H1 (cell line): ENCODE data around the gene COLQ. TPM values are rescaled to one million over a fixed set of nuclear protein-coding genes. Genes with fewer than 3 reads are reported as not detected.

Experiments
- CTCF ChIA-PET: fragments of 300-600 bp; sonication (Branson Sonifier 250); formaldehyde crosslinking; loops from one replicate; lab custom pipeline; 2021; ENCODE audit not compliant: partially characterized antibody; lab: Charles Lee
- POLR2A ChIA-PET: fragments of 300-600 bp; sonication (Branson Sonifier 250); formaldehyde crosslinking; loops from one replicate; lab custom pipeline; 2021; ENCODE audit warnings: inconsistent platforms; ENCODE audit not compliant: partially characterized antibody; lab: Charles Lee
- DNase-seq, 2 experiments: peaks; one replicate each; pipeline versions ENCODE4 v3.0.0 to v3.0.0-alpha.2; 2010 to 2022; ENCODE audit warnings: low spot score in 2 of 2, low read depth in 1 of 2, mixed read lengths in 1 of 2
- FAIRE-seq: peaks from 2 replicates; lab custom pipeline; 2011; peaks lifted over from hg19 to GRCh38; lab: Jason Lieb, UNC
- H2AFZ ChIP-seq: 2 replicates; pipeline ENCODE4 v1.8.1; 2012; ENCODE audit warnings: low read length, inconsistent platforms
- H2AK5ac ChIP-seq: 2 replicates; pipeline ENCODE4 v1.6.1; 2013; ENCODE audit warnings: low read depth, low read length
- H2BK120ac ChIP-seq: replicated peaks from 2 replicates; pipeline ENCODE3; 2013; ENCODE audit warnings: low read depth, low read length, inconsistent platforms
- H2BK12ac ChIP-seq: 2 replicates; pipeline ENCODE4 v1.6.1; 2013; ENCODE audit warnings: low read depth, low read length
- H2BK15ac ChIP-seq: 2 replicates; pipeline ENCODE4 v1.6.1; 2013; ENCODE audit warnings: low read length
- H2BK20ac ChIP-seq: 2 replicates; pipeline ENCODE4 v1.6.1; 2013; ENCODE audit warnings: low read length
- H2BK5ac ChIP-seq: 2 replicates; pipeline ENCODE4 v1.6.1; 2013; ENCODE audit warnings: low read depth, low read length
- H3K14ac ChIP-seq: 2 replicates; pipeline ENCODE4 v1.6.1; 2013; ENCODE audit warnings: inconsistent platforms; ENCODE audit not compliant: insufficient read length
- H3K18ac ChIP-seq: 2 replicates; pipeline ENCODE4 v1.6.1; 2013; ENCODE audit warnings: low read length; ENCODE audit errors: extremely low read depth
- H3K23ac ChIP-seq: 2 replicates; pipeline ENCODE4 v1.6.1; 2013; ENCODE audit warnings: inconsistent platforms; ENCODE audit not compliant: insufficient read length
- H3K23me2 ChIP-seq: 2 replicates; pipeline ENCODE4 v1.6.1; 2013; ENCODE audit warnings: low read depth, low read length
- H3K27ac ChIP-seq: 2 replicates; pipeline ENCODE4 v1.6.1; 2011; ENCODE audit warnings: low read depth, low read length, inconsistent platforms
- H3K27me3 ChIP-seq, 4 experiments: replicated peaks in 1 of 4; 1 replicate in 1 of 4; 2 replicates in 3 of 4; pipeline versions ENCODE4 v1.6.1 to v1.8.1; 2011 to 2013; ENCODE audit warnings: low read length in 3 of 4, mild to moderate bottlenecking in 3 of 4, inconsistent platforms in 2 of 4, mixed read lengths in 2 of 4, moderate library complexity in 1 of 4; ENCODE audit not compliant: control insufficient read depth in 3 of 4, insufficient read depth in 3 of 4; ENCODE audit errors: extremely low read depth in 1 of 4
- H3K36me3 ChIP-seq, 4 experiments: 2 replicates each; pipeline versions ENCODE4 v1.6.1 to v1.8.1; 2011 to 2013; ENCODE audit warnings: mild to moderate bottlenecking in 4 of 4, low read length in 3 of 4, moderate library complexity in 2 of 4, control low read depth in 1 of 4, inconsistent platforms in 1 of 4; ENCODE audit not compliant: insufficient read depth in 4 of 4, control insufficient read depth in 2 of 4
- H3K4ac ChIP-seq: replicated peaks from 2 replicates; pipeline ENCODE3; 2013; ENCODE audit warnings: low read length, low read depth, mixed read lengths, inconsistent platforms; ENCODE audit not compliant: insufficient read length
- H3K4me1 ChIP-seq, 4 experiments: replicated peaks in 1 of 4; 1 replicate in 1 of 4; 2 replicates in 3 of 4; pipeline versions ENCODE4 v1.6.1 to v1.8.1; 2011 to 2013; ENCODE audit warnings: low read length in 3 of 4, inconsistent platforms in 2 of 4, mixed read lengths in 1 of 4; ENCODE audit not compliant: insufficient read depth in 4 of 4, control insufficient read depth in 3 of 4
- H3K4me2 ChIP-seq, 2 experiments: 2 replicates each; pipeline versions ENCODE4 v1.6.1 to v1.8.1; 2011 to 2013; ENCODE audit warnings: low read depth in 2 of 2, low read length in 2 of 2, control low read depth in 1 of 2, inconsistent platforms in 1 of 2, mild to moderate bottlenecking in 1 of 2; ENCODE audit not compliant: insufficient read depth in 1 of 2
- H3K4me3 ChIP-seq, 4 experiments: fragments of 200-600, 300-600 bp in 1 of 4; sonication (generic), shearing (Covaris generic), sonication (Bioruptor Twin) in 1 of 4; 2 replicates each; pipeline versions ENCODE4 v1.5.1 to v1.8.1; 2011 to 2016; ENCODE audit warnings: low read length in 4 of 4, low read depth in 3 of 4, control low read depth in 2 of 4, inconsistent platforms in 2 of 4, mild to moderate bottlenecking in 2 of 4, mixed read lengths in 1 of 4, moderate library complexity in 1 of 4; ENCODE audit not compliant: insufficient read depth in 2 of 4; ENCODE audit errors: extremely low read depth in 1 of 4
- H3K56ac ChIP-seq: replicated peaks from 2 replicates; pipeline ENCODE3; 2013; ENCODE audit warnings: low read depth, mild to moderate bottlenecking, mixed read lengths, low read length, inconsistent platforms; ENCODE audit not compliant: insufficient read length
- H3K79me1 ChIP-seq: 2 replicates; pipeline ENCODE4 v1.6.1; 2013; ENCODE audit warnings: low read depth, low read length, control low read depth
- H3K79me2 ChIP-seq, 2 experiments: 2 replicates each; pipeline versions ENCODE4 v1.6.1 to v1.8.1; 2012 to 2013; ENCODE audit warnings: low read length in 2 of 2, mild to moderate bottlenecking in 2 of 2, inconsistent platforms in 1 of 2; ENCODE audit not compliant: insufficient read depth in 2 of 2, control insufficient read depth in 1 of 2
- H3K9ac ChIP-seq, 4 experiments: replicated peaks in 1 of 4; 1 replicate in 1 of 4; 2 replicates in 3 of 4; pipeline versions ENCODE4 v1.6.1 to v1.8.1; 2011 to 2013; ENCODE audit warnings: low read depth in 3 of 4, low read length in 3 of 4, control low read depth in 2 of 4, mild to moderate bottlenecking in 2 of 4, moderate library complexity in 2 of 4, inconsistent platforms in 1 of 4; ENCODE audit errors: extremely low read depth in 1 of 4
- H3K9me3 ChIP-seq, 2 experiments: 2 replicates each; pipeline versions ENCODE4 v1.6.1 to v1.8.1; 2012 to 2013; ENCODE audit warnings: mild to moderate bottlenecking in 2 of 2, moderate library complexity in 2 of 2, control low read depth in 1 of 2, inconsistent platforms in 1 of 2, low read depth in 1 of 2, low read length in 1 of 2, mixed read lengths in 1 of 2; ENCODE audit not compliant: insufficient read depth in 2 of 2
- H4K20me1 ChIP-seq, 2 experiments: replicated peaks in 1 of 2; 2 replicates each; pipeline versions ENCODE3 to v1.8.1; 2011 to 2013; ENCODE audit warnings: inconsistent platforms in 2 of 2, low read length in 2 of 2, mild to moderate bottlenecking in 1 of 2; ENCODE audit not compliant: insufficient read depth in 2 of 2, control insufficient read depth in 1 of 2
- H4K5ac ChIP-seq: 2 replicates; pipeline ENCODE4 v1.6.1; 2013; ENCODE audit warnings: low read length, low read depth, mixed read lengths, inconsistent platforms; ENCODE audit not compliant: insufficient read length
- H4K8ac ChIP-seq: 2 replicates; pipeline ENCODE4 v1.8.0; 2013; ENCODE audit warnings: mild to moderate bottlenecking, moderate library complexity, low read length, inconsistent platforms; ENCODE audit not compliant: insufficient read depth; ENCODE audit errors: extremely low read depth
- H4K91ac ChIP-seq: replicated peaks from 2 replicates; pipeline ENCODE3; 2013; ENCODE audit warnings: low read length, mixed read lengths, inconsistent platforms; ENCODE audit not compliant: insufficient read length
- CBX5 ChIP-seq: fragments of 300-800, 300-1000 bp; sonication (generic); IDR thresholded peaks from 2 replicates; pipeline ENCODE4 v1.7.1; 2016; ENCODE audit warnings: antibody characterized with exemption, low read length, low read depth
- CEBPB ChIP-seq: IDR thresholded peaks from 2 replicates; pipeline ENCODE4 v1.6.1; 2012; ENCODE audit warnings: low read depth, low read length
- KDM5A ChIP-seq: fragments of 200-600 bp; IDR thresholded peaks from 2 replicates; pipeline ENCODE4 v1.7.1; 2012; ENCODE audit warnings: mild to moderate bottlenecking, low read length, inconsistent platforms, mixed read lengths
- YY1 ChIP-seq: IDR thresholded peaks from 2 replicates; pipeline ENCODE4 v1.6.1; 2011; ENCODE audit warnings: low read depth, mild to moderate bottlenecking, low read length
- WGBS, 2 experiments: shearing (Covaris generic) in 1 of 2; methylation state at CpG; one replicate each; pipeline versions ENCODE4 v1.1.6 to v1.1.7; 2013 to 2015; ENCODE audit warnings: low lambda C conversion rate in 2 of 2, mixed read lengths in 2 of 2, inconsistent platforms in 1 of 2, low coverage in 1 of 2, missing lambda C conversion rate in 1 of 2; ENCODE audit not compliant: insufficient replicate concordance in 2 of 2, insufficient coverage in 1 of 2, insufficient read length in 1 of 2; ENCODE audit errors: extremely low coverage in 1 of 2, missing lambda C conversion rate in 1 of 2; 5-methylcytosine and 5-hydroxymethylcytosine counted together
- polyA plus RNA-seq, 7 experiments: library from polyadenylated mRNA; depleted of rRNA in 3 of 7; stranded (reverse) in 5 of 7; unstranded in 2 of 7; fragments of >200 nt in 5 of 7; fragments of 200-250 nt in 2 of 7; gene quantifications; 1 replicate in 5 of 7; 2 replicates in 1 of 7; 4 replicates in 1 of 7; pipeline versions ENCODE4 v1.2.1 to v1.2.3, GENCODE V29; 2011 to 2013; ENCODE audit warnings: missing spikeins in 2 of 7, mixed read lengths in 2 of 7
- total RNA-seq: library from RNA; stranded (reverse); fragmentation: NEBNext Ultra II Directional; extraction: Animal tissue kit (Norgen Biotek cat#: 25700); gene quantifications from 2 replicates; pipeline ENCODE4 v1.2.1, GENCODE V29; 2021
- TF ChIP-seq, protein P1 (sequence below): IDR thresholded peaks from 2 replicates; pipeline ENCODE4 v1.6.1; 2012; ENCODE audit warnings: inconsistent platforms

COLQ gene
- total and polyA plus RNA-seq, 2 of the 8 experiments (the other 6 are each of a cell fraction or from before 2014, with no cell fraction given): 1.5 to 1.9 TPM

DNA sequence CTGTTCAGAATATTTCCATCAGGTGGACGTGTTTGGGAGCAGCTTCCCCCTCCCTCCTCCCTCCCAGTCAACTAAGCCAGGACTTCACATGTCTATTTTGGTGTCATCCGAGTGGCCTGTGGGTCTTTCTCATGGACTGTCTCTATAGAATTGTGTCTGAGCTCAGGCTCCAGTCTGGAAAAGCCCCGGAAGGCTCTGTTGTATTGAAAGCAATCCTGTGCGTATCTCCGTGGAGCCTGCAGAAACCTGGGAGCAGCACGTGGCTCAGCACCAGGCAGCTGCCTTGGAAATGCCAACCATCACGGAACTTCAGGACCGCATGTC, 25.2 kb downstream of the COLQ start:
- Histone ChIP-seq H3K18ac (no peak overlapping the region), H2AK5ac (no peak overlapping the region), H4K91ac (no peak overlapping the region), H2BK5ac (no peak overlapping the region), H3K27ac (no peak overlapping the region), H3K27me3 (no peaks in the 10 kb centered on the region; a peak in 1 of 7 replicates), H3K79me2 (no peaks in the 10 kb centered on the region), H2BK120ac (no peak overlapping the region), H2BK15ac (no peak overlapping the region), H3K14ac (no peak overlapping the region), H3K4me1 (peaks cover 5 to 10% (median 6%) of the 10 kb centered on the region in 4 experiments), H4K5ac (no peak overlapping the region), H2BK20ac (no peak overlapping the region), H3K79me1 (no peaks in the 10 kb centered on the region), H3K36me3 (no peaks in the 10 kb centered on the region), H4K20me1 (peaks cover 2% of the 10 kb centered on the region in 2 experiments), H3K9ac (no peak overlapping the region), H3K23ac (no peak overlapping the region), H2AFZ (no peak overlapping the region), H3K23me2 (no peaks in the 10 kb centered on the region; the same call in 1 of the 2 replicates), H3K4ac (no peak overlapping the region), H3K56ac (no peak overlapping the region), H3K4me3 (no peak overlapping the region), H3K9me3 (no peaks in the 10 kb centered on the region), H4K8ac (no peak overlapping the region), H2BK12ac (no peak overlapping the region), H3K4me2 (peak overlapping the region in 1 of 2 experiments; percentile 45; a peak in 1 of 4 replicates)
- CTCF ChIA-PET: interaction anchor here (0.8 to 2.5 kb wide), 11 partner anchors 18 to 391 kb away, joined by 3 to 8 read pairs (median 6); no protein-coding TSS in a partner anchor
- TF ChIP-seq YY1: no peak
- TF ChIP-seq, protein P1, sequence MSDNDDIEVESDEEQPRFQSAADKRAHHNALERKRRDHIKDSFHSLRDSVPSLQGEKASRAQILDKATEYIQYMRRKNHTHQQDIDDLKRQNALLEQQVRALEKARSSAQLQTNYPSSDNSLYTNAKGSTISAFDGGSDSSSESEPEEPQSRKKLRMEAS: no peak
- no peak for TF ChIP-seq CEBPB
- TF ChIP-seq CBX5: no peak
- TF ChIP-seq KDM5A: no peak
- POLR2A ChIA-PET: interaction anchor here (0.8 kb wide), 1 partner anchor 48 kb away, joined by 3 read pairs; no protein-coding TSS in a partner anchor
- FAIRE-seq: no peak
- 83% methylated on average over 7 of the region's 8 CpGs; no CpG with 5 or more reads in 1 of the 2 experiments for WGBS, 2 experiments
- DNase-seq: no peak
